GM10266 (cell line): ENCODE results near the gene LYPD4.
"Not testable (repeated sequence)": the region's sequence is repeated elsewhere in the genome, so short reads cannot be mapped to it uniquely, and the experiment has no call there.

Source experiments
- DNase-seq: peaks from one replicate; pipeline ENCODE4 v3.0.0; 2012; ENCODE audit errors: extremely low spot score
- TF ChIP-seq, protein P1 (sequence below): IDR thresholded peaks from 2 replicates; pipeline ENCODE4 v1.5.1; 2012; ENCODE audit warnings: mild to moderate bottlenecking, low read depth; ENCODE audit not compliant: control insufficient read depth, insufficient read depth; ENCODE audit errors: missing control alignments

LYPD4 gene

DNA sequence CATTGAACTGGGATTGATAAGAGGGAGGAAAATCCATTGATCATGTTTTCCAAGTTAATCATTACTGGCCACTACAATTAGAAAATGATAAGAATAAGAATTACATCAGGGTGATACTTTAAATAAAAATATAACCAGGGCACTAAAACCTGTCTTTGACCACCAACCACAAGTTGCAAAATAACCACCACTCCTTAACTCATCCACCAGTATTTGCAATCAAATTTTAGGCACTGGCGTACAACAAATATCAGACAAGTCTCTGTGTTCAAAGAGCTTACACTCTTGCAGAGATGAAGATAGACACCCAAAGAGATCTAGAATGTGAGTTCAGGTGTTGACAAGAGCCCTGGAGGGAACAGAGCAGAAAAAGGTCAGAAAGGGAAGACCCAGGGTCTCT, 47.6 kb downstream of the LYPD4 start:
- TF ChIP-seq, protein P1, sequence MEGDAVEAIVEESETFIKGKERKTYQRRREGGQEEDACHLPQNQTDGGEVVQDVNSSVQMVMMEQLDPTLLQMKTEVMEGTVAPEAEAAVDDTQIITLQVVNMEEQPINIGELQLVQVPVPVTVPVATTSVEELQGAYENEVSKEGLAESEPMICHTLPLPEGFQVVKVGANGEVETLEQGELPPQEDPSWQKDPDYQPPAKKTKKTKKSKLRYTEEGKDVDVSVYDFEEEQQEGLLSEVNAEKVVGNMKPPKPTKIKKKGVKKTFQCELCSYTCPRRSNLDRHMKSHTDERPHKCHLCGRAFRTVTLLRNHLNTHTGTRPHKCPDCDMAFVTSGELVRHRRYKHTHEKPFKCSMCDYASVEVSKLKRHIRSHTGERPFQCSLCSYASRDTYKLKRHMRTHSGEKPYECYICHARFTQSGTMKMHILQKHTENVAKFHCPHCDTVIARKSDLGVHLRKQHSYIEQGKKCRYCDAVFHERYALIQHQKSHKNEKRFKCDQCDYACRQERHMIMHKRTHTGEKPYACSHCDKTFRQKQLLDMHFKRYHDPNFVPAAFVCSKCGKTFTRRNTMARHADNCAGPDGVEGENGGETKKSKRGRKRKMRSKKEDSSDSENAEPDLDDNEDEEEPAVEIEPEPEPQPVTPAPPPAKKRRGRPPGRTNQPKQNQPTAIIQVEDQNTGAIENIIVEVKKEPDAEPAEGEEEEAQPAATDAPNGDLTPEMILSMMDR: no peak
- DNase-seq: no peak

DNA sequence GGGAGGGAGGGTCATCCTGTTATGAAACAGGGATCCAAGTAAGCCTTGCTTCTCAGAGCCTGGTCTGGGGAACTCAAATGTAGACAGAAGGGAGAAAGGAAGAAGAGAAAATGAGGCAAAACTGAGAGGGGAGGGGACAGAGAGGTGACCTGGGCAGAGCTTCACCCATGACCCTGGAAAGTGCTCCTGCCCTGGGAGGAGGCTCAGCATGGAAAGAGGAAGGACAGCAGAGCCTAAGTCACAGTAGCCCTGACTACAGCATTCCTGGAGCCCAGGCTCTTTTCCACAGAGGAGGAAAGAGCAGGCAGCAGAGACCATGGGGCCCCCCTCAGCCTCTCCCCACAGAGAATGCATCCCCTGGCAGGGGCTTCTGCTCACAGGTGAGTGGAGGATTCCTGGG, 48.1 kb downstream of the LYPD4 start, which contains the start of gene CEACAM3:
Gene CEACAM3 (plus strand): TSS at position 226 of the 400 bp plus-strand sequence. CDS start 91 bp downstream, at position 317.
- DNase-seq: no peak
- TF ChIP-seq, protein P1: no peak

DNA sequence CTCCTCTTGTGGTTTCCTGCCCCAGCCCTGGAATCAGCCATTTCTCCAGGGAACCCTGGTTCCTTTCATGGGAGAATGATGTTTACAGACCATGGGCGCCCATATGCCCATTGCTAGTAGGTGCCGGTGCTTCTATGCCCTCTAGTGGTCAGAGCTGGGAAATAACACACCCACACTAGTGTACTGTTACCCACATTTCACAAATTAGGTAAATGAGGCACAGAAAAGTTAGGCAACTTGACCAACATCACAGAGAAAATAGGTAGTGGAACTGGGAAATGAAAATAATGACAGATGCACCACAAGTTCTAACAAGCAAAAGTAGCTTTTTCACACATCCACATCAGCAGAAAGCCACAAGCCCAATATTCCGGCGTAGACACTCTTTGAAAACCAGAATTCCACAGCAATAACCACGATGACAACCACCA, 49.4 kb downstream of the LYPD4 start:
- DNase-seq: no peak
- TF ChIP-seq, protein P1: peak; percentile 80

DNA sequence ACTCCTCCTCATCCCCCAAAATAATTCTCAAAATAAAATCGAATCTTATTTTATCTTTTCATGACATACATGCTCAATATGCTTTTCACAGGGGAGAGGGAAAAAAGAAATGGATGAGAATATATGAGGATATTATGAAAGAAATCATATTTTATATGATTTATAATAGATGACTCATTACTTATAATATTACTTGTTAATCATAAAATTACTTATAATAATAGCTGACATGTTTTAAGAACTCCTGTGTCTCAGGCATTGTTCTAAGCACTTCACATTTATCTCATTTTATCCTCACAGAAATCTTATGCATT, 51.1 kb downstream of the LYPD4 start:
- TF ChIP-seq, protein P1: no peak
- no peak for DNase-seq

DNA sequence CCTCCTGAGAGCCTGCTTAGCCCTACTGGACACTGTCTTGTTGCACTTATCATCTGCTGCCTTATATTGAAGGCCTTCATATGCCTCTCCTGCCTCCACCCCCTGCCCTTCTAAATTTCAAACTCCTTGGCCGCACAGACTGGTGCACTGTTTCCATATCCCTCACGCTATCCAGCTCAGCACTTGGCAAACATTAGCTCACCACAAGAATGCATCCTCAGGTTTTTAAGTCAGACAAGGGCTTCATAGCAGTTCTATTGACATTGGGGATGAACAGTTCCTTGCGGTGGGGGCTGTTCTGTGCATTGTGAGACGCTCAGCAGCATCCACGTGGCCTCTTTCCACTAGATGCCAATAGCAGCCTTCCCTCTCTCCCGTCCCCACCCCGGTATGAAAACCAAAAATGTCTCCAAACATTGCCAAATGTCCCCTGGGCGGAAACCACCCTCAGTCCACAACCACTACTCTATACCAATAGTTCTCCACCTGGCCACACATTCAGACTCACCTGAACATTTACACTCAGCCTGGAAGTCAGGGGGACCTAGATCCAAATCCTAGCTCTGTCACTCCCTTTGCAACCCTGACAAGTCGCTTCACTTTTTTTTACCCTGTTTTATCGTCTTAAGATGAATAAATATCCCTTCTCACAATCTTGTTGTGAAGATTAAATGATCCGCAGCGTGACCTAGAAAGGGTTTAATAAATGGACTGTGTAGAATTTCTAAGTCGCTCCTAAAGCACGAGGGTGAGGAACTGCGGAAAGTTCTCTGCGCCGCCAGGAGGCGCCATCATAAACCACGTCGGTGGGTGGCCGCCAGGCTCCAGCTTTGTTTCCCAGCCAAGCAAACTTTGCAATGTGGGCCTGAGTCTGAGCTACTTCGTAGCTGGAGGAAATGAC, 51.7 kb downstream of the LYPD4 start:
- TF ChIP-seq, protein P1: peak; percentile 72
- peak; percentile 46 for DNase-seq

DNA sequence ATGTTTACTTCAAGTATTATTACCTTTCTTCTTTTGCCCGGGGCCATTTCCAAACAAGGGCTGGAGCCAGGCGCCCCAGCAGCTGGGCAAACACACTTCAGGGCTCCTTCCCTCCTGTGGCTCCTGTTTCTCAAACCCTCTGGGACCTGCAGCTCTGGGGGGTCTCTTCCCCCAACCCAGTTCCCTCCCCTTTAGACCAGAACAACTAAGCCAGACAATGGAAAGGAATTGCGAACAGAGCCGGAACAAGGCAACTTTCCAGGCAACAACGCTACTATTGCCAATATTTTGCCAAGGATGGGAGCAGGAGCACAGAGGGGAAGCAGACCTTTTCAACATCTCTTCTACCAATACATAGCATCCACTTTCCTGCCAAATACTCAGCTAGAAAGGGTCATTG, 55.4 kb downstream of the LYPD4 start:
- DNase-seq: not testable (repeated sequence)

DNA sequence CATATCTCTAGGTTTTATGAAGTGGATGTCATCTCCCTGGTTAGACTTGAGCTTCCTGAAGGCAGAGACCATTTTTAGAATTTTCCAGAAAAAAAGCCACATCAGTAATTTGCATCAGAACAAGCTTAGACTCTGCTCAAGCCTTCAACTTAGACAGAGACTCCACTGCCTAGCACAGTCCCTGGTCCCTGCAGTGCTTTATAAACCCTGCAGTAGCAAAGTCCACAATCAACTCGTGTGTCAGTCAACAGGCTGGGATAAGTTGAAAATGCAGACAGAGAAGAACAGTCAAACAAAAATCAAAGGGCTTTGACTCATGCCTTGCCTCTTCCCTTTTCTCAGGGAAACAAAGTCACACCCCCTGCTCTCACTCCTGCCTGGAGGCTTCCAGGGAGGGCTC, 56.0 kb downstream of the LYPD4 start:
- DNase-seq: not testable (repeated sequence)
